Measurements from ENCODE around the gene SEMA3F.

SEMA3F gene

GRCh38 chr3:50124052-50124799, 30.9 kb upstream of the SEMA3F start:
- POLR2A ChIA-PET (ENCODE audit: low non-redundant PET) = no interaction called here
- DNase-seq (ENCODE audit: low spot score) = no peak
- TF ChIP-seq CTCF (conservative IDR thresholded peaks at IDR 0.05; ENCODE audit: low read depth) = no peak
- H3K27ac ChIP-seq = peak overlapping the region; percentile 69
- CTCF ChIA-PET = interaction anchor here (0.8 kb wide), 1 partner anchor 13 kb away, joined by 3 read pairs; no protein-coding TSS in a partner anchor

- CTCF ChIA-PET = no interaction called here
- peak overlapping the region; percentile 69 for H3K27ac ChIP-seq
- POLR2A ChIA-PET (ENCODE audit: low non-redundant PET) = no interaction called here
- DNase-seq (ENCODE audit: low spot score) = no peak
- TF ChIP-seq CTCF (conservative IDR thresholded peaks at IDR 0.05; ENCODE audit: low read depth) = no peak
These were observed 30.3 kb upstream of the SEMA3F start for GRCh38 chr3:50124800-50125178.

- no peak for DNase-seq (ENCODE audit: low spot score)
- POLR2A ChIA-PET (ENCODE audit: low non-redundant PET) = no interaction called here
- TF ChIP-seq CTCF (conservative IDR thresholded peaks at IDR 0.05; ENCODE audit: low read depth) = no peak
- peak overlapping the region; percentile 42 for H3K27ac ChIP-seq
- CTCF ChIA-PET = no interaction called here
These were observed 29.4 kb upstream of the SEMA3F start for GRCh38 chr3:50125541-50126286.

GRCh38 chr3:50126287-50127211, 28.6 kb upstream of the SEMA3F start:
- ChIA-PET CTCF (interaction anchor here (1.1 kb wide), 1 partner anchor 25 kb away, joined by 3 read pairs; no protein-coding TSS in a partner anchor), POLR2A (ENCODE audit: low non-redundant PET) (no interaction called here)
- DNase-seq (ENCODE audit: low spot score) = no peak
- no peak for TF ChIP-seq CTCF (conservative IDR thresholded peaks at IDR 0.05; ENCODE audit: low read depth)
- peak overlapping the region; percentile 42 for H3K27ac ChIP-seq

- peak overlapping the region; percentile 42; the same call in 1 of the 2 replicates for H3K27ac ChIP-seq
- TF ChIP-seq CTCF (conservative IDR thresholded peaks at IDR 0.05; ENCODE audit: low read depth) = no peak
- no peak for DNase-seq (ENCODE audit: low spot score)
- ChIA-PET POLR2A (ENCODE audit: low non-redundant PET) (no interaction called here), CTCF (interaction anchor here (1.1 kb wide), 1 partner anchor 25 kb away, joined by 3 read pairs; no protein-coding TSS in a partner anchor)
These were observed 27.9 kb upstream of the SEMA3F start for GRCh38 chr3:50127251-50127691.

GRCh38 chr3:50128001-50128400, 27.1 kb upstream of the SEMA3F start:
- POLR2A ChIA-PET (ENCODE audit: low non-redundant PET) = no interaction called here
- CTCF ChIA-PET = no interaction called here
- TF ChIP-seq CTCF (conservative IDR thresholded peaks at IDR 0.05; ENCODE audit: low read depth) = no peak
- no peak for DNase-seq (ENCODE audit: low spot score)
- H3K27ac ChIP-seq = peak overlapping the region; percentile 20
